GM12891 (cell line): ENCODE results near the gene SIAH1.

Experiments used
- PAX5 ChIP-seq: IDR thresholded peaks from 2 replicates; pipeline ENCODE4 v1.6.1; 2011; ENCODE audit warnings: low read length, moderate library complexity, mild to moderate bottlenecking; ENCODE audit not compliant: insufficient read depth, severe bottlenecking
- POLR2A ChIP-seq: IDR thresholded peaks from 2 replicates; pipeline ENCODE4 v1.6.1; 2011; ENCODE audit warnings: low read depth, low read length, control low read depth
- POLR2AphosphoS5 ChIP-seq: IDR thresholded peaks from 2 replicates; pipeline ENCODE4 v1.6.1; 2011; ENCODE audit warnings: low read depth, low read length, control low read depth
- POU2F2 ChIP-seq: IDR thresholded peaks from 2 replicates; pipeline ENCODE4 v1.6.1; 2011; ENCODE audit warnings: low read depth, mild to moderate bottlenecking, control low read depth, low read length, moderate library complexity
- SPI1 ChIP-seq: IDR thresholded peaks from 2 replicates; pipeline ENCODE4 v1.6.1; 2011; ENCODE audit warnings: low read depth, low read length, control low read depth
- TAF1 ChIP-seq: IDR thresholded peaks from 2 replicates; pipeline ENCODE4 v1.6.1; 2011; ENCODE audit warnings: low read depth, low read length, control low read depth

GRCh38 chr16:48356633-48357376 lies 28.4 kb downstream of the SIAH1 start:
- TF ChIP-seq POLR2AphosphoS5 (no peak), POLR2A (no peak), TAF1 (no peak), SPI1 (no peak), PAX5 (no peak), POU2F2 (no peak)
